ENCODE results near the gene MED12. TPM values are rescaled to one million over a fixed set of nuclear protein-coding genes. Genes with fewer than 3 reads are reported as not detected.
A peak's percentile ranks its signal among the peaks of the same experiment; 100 is the strongest.

Gene MED12
- total and polyA plus RNA-seq, 7 donors = 4.9 to 27.6 (median 17.4) TPM

GRCh38 chrX:71100581-71101505, 17.6 kb upstream of the MED12 start:
- H3K27ac ChIP-seq = no peak overlapping the region
- H3K4me1 ChIP-seq = peaks cover 0 to 22% (median 10%) of the 10 kb centered on the region in 4 donors
- no peaks in the 10 kb centered on the region for H3K36me3 ChIP-seq
- no peak for TF ChIP-seq EP300 (IDR thresholded peaks at IDR 0.05)
- no peak for TF ChIP-seq POLR2A (IDR thresholded peaks at IDR 0.05)
- no peak for TF ChIP-seq POLR2AphosphoS5 (IDR thresholded peaks at IDR 0.05)
- no peak for TF ChIP-seq CTCF (IDR thresholded peaks at IDR 0.05)
- WGBS, 2 donors = 86 to 90% methylated on average over 31 of the region's 31 CpGs
- no peak overlapping the region for H3K4me3 ChIP-seq
- intact Hi-C loops (cut with DNase I) = no loop called here
- DNase-seq = no peak
- H3K27me3 ChIP-seq = no peaks in the 10 kb centered on the region
- no peaks in the 10 kb centered on the region for H3K9me3 ChIP-seq

GRCh38 chrX:71102292-71102691, 16.1 kb upstream of the MED12 start:
- no peak overlapping the region for H3K27ac ChIP-seq
- 77 to 85% methylated on average over 3 of the region's 3 CpGs for WGBS, 2 donors
- no peaks in the 10 kb centered on the region for H3K27me3 ChIP-seq
- no peak for DNase-seq
- intact Hi-C loops (cut with DNase I) = no loop called here
- no peak overlapping the region for H3K4me3 ChIP-seq
- TF ChIP-seq POLR2AphosphoS5 (IDR thresholded peaks at IDR 0.05) = no peak
- no peak for TF ChIP-seq CTCF (IDR thresholded peaks at IDR 0.05)
- no peak for TF ChIP-seq EP300 (IDR thresholded peaks at IDR 0.05)
- TF ChIP-seq POLR2A (IDR thresholded peaks at IDR 0.05) = no peak
- peaks cover 0 to 13% (median 7%) of the 10 kb centered on the region in 4 donors for H3K4me1 ChIP-seq
- H3K9me3 ChIP-seq = no peaks in the 10 kb centered on the region
- H3K36me3 ChIP-seq = no peaks in the 10 kb centered on the region

GRCh38 chrX:71103110-71103983, 15.0 kb upstream of the MED12 start:
- TF ChIP-seq CTCF (IDR thresholded peaks at IDR 0.05) (no peak), EP300 (IDR thresholded peaks at IDR 0.05) (no peak), POLR2AphosphoS5 (IDR thresholded peaks at IDR 0.05) (no peak), POLR2A (IDR thresholded peaks at IDR 0.05) (no peak)
- H3K4me1 ChIP-seq = peaks cover 0 to 4% (median 0%) of the 10 kb centered on the region in 4 donors
- H3K36me3 ChIP-seq = no peaks in the 10 kb centered on the region
- intact Hi-C loops (cut with DNase I) = no loop called here
- WGBS, 2 donors = 16 to 34% methylated on average over 10 of the region's 10 CpGs
- DNase-seq = peak; percentile 59
- no peak overlapping the region for H3K4me3 ChIP-seq
- H3K9me3 ChIP-seq = no peaks in the 10 kb centered on the region
- peak overlapping the region in 2 of 4 donors; percentile 7 to 35 for H3K27ac ChIP-seq
- H3K27me3 ChIP-seq = no peaks in the 10 kb centered on the region

- H3K27ac ChIP-seq = no peak overlapping the region
- no peaks in the 10 kb centered on the region for H3K27me3 ChIP-seq
- 84 to 98% methylated on average over 3 of the region's 3 CpGs for WGBS, 2 donors
- no peaks in the 10 kb centered on the region for H3K4me1 ChIP-seq
- no peak overlapping the region for H3K4me3 ChIP-seq
- no peaks in the 10 kb centered on the region for H3K9me3 ChIP-seq
- DNase-seq = no peak
- no peaks in the 10 kb centered on the region for H3K36me3 ChIP-seq
- TF ChIP-seq EP300 (IDR thresholded peaks at IDR 0.05) = no peak
- TF ChIP-seq POLR2AphosphoS5 (IDR thresholded peaks at IDR 0.05) = no peak
- no peak for TF ChIP-seq CTCF (IDR thresholded peaks at IDR 0.05)
- no peak for TF ChIP-seq POLR2A (IDR thresholded peaks at IDR 0.05)
- intact Hi-C loops (cut with DNase I) = no loop called here
These were observed 12.8 kb upstream of the MED12 start for GRCh38 chrX:71105628-71106027.
